Measurements from ENCODE around the gene CDCA4.

DNA sequence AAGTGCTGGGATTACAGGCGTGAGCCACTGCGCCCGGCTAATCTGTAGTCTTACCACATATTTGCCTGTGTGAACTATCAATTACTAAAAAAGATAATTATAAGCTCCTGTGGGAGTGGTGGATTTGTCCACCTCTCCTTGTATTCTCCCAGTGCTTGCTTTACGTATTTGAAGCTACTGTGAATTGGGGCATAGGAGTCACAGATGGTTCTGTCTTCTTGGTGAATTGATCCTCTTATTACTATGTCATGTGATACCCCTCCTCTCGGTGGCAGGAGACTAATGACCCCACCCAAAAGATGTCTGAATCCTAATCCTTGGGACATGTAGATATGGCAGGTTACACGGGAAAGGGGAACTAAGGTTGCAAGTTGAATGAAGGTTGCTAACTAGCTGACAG, 32.5 kb upstream of the CDCA4 start:
- TF ChIP-seq, protein P1, sequence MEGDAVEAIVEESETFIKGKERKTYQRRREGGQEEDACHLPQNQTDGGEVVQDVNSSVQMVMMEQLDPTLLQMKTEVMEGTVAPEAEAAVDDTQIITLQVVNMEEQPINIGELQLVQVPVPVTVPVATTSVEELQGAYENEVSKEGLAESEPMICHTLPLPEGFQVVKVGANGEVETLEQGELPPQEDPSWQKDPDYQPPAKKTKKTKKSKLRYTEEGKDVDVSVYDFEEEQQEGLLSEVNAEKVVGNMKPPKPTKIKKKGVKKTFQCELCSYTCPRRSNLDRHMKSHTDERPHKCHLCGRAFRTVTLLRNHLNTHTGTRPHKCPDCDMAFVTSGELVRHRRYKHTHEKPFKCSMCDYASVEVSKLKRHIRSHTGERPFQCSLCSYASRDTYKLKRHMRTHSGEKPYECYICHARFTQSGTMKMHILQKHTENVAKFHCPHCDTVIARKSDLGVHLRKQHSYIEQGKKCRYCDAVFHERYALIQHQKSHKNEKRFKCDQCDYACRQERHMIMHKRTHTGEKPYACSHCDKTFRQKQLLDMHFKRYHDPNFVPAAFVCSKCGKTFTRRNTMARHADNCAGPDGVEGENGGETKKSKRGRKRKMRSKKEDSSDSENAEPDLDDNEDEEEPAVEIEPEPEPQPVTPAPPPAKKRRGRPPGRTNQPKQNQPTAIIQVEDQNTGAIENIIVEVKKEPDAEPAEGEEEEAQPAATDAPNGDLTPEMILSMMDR (IDR thresholded peaks at IDR 0.05; ENCODE audit: poor library complexity) = no peak
- TF ChIP-seq EZH2 (IDR thresholded peaks at IDR 0.05; ENCODE audit: borderline replicate concordance) (no peak), EZH2phosphoT487 (IDR thresholded peaks at IDR 0.05; ENCODE audit: low read depth, severe bottlenecking, unreplicated experiment) (no peak)

All from hepatocyte (in vitro differentiated cells).